Measurements from ENCODE around the gene USP30.

Gene USP30

DNA sequence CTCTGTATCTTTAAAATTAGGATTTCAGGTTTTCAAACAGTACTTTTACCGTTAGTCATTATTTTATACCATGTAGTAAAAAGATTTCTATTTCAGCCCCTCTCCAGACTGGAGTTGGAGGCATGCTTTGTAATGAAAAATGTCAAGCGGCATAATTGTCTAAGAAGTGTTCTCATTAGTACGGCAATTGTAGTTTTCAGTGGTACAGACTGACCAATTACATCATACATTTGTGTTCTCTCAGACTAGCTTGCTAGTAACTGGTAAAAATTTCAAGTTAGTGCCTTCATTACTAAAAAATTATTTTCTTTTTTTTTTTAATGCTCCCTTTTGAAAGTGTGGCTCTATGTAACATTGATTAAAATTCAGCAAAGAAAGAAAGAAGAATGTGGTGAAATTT is 4.5 kb downstream of the USP30 start:
- H3K27ac ChIP-seq = no peak overlapping the region
- no peak overlapping the region for H3K4me3 ChIP-seq
- peaks cover 0 to 16% (median 13%) of the 10 kb centered on the region in 4 donors for H3K4me1 ChIP-seq
- TF ChIP-seq, protein P1, sequence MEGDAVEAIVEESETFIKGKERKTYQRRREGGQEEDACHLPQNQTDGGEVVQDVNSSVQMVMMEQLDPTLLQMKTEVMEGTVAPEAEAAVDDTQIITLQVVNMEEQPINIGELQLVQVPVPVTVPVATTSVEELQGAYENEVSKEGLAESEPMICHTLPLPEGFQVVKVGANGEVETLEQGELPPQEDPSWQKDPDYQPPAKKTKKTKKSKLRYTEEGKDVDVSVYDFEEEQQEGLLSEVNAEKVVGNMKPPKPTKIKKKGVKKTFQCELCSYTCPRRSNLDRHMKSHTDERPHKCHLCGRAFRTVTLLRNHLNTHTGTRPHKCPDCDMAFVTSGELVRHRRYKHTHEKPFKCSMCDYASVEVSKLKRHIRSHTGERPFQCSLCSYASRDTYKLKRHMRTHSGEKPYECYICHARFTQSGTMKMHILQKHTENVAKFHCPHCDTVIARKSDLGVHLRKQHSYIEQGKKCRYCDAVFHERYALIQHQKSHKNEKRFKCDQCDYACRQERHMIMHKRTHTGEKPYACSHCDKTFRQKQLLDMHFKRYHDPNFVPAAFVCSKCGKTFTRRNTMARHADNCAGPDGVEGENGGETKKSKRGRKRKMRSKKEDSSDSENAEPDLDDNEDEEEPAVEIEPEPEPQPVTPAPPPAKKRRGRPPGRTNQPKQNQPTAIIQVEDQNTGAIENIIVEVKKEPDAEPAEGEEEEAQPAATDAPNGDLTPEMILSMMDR (IDR thresholded peaks at IDR 0.05) = no peak
- DNase-seq = no peak
- no peaks in the 10 kb centered on the region for H3K9me3 ChIP-seq
- H3K27me3 ChIP-seq = no peaks in the 10 kb centered on the region
- intact Hi-C loops (cut with DNase I; ENCODE audit: low total_unique reads) = no loop called here
- peaks cover 4 to 48% (median 24%) of the 10 kb centered on the region in 3 donors for H3K36me3 ChIP-seq

DNA sequence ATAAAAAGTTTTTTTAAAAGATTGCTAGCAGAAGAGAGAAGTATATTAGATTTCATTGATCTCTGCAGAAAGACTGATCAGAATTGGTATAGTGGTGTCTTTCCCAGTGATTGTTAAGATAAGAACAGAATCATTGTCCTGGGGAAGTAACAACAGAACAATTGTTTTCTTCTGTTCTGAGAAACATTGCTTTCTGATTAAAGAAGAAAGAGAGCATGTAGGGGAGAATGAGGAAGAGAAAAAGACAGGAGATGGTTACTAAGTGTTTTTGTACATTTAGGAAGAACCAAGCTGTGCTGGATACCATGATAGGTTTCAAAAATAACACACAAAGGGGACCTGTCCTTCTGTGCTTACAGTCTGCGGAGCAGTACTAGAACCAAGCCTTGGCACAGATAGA is 5.0 kb downstream of the USP30 start:
- no peaks in the 10 kb centered on the region for H3K9me3 ChIP-seq
- peaks cover 4 to 53% (median 26%) of the 10 kb centered on the region in 3 donors for H3K36me3 ChIP-seq
- no peak for DNase-seq
- TF ChIP-seq, protein P1 (IDR thresholded peaks at IDR 0.05) = no peak
- no peak overlapping the region for H3K4me3 ChIP-seq
- H3K4me1 ChIP-seq = peaks cover 0 to 15% (median 13%) of the 10 kb centered on the region in 4 donors
- H3K27ac ChIP-seq = no peak overlapping the region
- H3K27me3 ChIP-seq = no peaks in the 10 kb centered on the region
- intact Hi-C loops (cut with DNase I; ENCODE audit: low total_unique reads) = no loop called here

DNA sequence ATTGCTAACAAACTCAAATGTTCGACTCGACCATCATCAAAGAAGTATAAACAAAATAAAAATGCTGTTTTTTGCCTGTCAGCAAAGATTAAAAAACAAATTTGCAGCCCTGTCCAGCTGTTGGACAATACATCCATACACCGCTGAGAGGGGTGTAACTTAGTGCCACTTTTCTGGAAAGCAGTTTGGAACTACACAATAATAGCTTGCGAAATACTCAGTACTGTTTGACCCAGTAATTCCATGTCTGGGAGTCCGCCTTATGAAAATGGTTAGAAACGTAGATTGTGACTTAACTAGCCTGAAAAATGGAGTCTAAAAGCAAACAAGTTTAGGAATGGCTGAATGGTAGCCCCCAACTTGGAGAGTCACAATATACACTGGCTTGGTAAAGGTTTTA is 6.4 kb downstream of the USP30 start:
- DNase-seq = no peak
- Histone ChIP-seq H3K27ac (no peak overlapping the region), H3K4me1 (peaks cover 0 to 7% (median 5%) of the 10 kb centered on the region in 4 donors), H3K27me3 (no peaks in the 10 kb centered on the region), H3K36me3 (peaks cover 4 to 66% (median 33%) of the 10 kb centered on the region in 3 donors), H3K4me3 (no peak overlapping the region), H3K9me3 (no peaks in the 10 kb centered on the region)
- intact Hi-C loops (cut with DNase I; ENCODE audit: low total_unique reads) = no loop called here
- TF ChIP-seq, protein P1 (IDR thresholded peaks at IDR 0.05) = no peak

DNA sequence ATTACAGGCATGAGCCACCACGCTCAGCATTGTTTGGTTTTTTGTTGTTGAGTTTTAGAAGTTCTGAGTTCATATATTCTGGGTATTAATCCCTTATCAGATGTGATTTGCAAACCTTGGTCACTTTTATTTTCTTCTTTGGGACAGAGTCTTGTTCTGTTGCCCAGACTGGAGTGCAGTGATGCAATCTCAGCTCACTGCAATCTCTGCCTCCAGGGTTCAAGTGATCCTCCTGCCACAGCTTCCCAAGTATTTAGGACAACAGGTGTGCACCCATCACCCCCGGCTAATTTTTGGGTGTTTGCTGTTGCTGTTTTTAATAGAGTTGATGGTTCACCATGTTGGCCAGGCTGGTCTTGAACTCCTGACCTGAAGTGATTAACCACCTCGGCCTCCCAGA is 11.8 kb downstream of the USP30 start:
- H3K27ac ChIP-seq = no peak overlapping the region
- no peak for DNase-seq
- H3K36me3 ChIP-seq = peaks cover 19 to 88% (median 53%) of the 10 kb centered on the region in 3 donors
- H3K4me3 ChIP-seq = no peak overlapping the region
- intact Hi-C loops (cut with DNase I; ENCODE audit: low total_unique reads) = no loop called here
- no peaks in the 10 kb centered on the region for H3K9me3 ChIP-seq
- H3K4me1 ChIP-seq = no peaks in the 10 kb centered on the region
- TF ChIP-seq, protein P1 (IDR thresholded peaks at IDR 0.05) = no peak
- no peaks in the 10 kb centered on the region for H3K27me3 ChIP-seq

DNA sequence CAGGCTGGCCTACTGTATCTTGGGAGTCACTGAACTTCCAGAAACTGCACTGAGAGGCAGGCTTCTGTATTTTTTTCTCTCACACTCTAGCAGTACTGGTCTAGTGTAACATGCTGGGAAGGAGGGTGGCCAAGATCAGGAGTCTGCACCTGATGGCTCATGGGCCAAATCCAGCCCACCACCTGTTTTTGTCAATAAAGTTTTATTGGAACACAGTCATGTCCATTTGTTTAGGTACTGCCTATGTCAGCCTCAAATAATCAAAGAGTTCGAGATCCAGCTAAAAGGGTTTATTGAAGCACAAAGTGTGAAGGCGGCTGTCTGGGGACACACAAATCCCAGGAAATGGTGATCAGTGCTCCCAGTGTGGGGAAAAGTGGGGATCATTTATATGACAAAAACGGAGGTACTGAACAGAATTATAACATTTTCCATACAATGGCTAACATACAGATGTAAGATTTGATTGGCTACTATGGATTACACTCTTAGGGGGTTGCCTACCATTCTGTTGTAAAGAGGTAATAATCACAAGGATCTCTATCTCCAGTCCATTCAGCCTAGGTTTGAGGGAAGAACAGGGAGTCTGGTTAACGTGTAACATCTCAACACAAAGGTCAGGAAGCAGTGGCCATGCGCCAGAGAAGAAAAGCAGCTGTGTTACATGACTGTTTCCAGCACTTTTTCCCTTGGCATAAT is 12.9 kb downstream of the USP30 start:
- Histone ChIP-seq H3K4me3 (no peak overlapping the region), H3K4me1 (no peaks in the 10 kb centered on the region), H3K36me3 (peaks cover 25 to 88% (median 55%) of the 10 kb centered on the region in 3 donors), H3K27me3 (no peaks in the 10 kb centered on the region), H3K9me3 (no peaks in the 10 kb centered on the region), H3K27ac (no peak overlapping the region)
- no peak for DNase-seq
- TF ChIP-seq, protein P1 (IDR thresholded peaks at IDR 0.05) = no peak
- intact Hi-C loops (cut with DNase I; ENCODE audit: low total_unique reads) = no loop called here

Data from tibial artery (tissue), 4 donors.